ENCODE measurements around the gene GPAT3.
"Not testable (repeated sequence)": the region's sequence is repeated elsewhere in the genome, so short reads cannot be mapped to it uniquely, and the experiment has no call there.

GPAT3 gene

DNA sequence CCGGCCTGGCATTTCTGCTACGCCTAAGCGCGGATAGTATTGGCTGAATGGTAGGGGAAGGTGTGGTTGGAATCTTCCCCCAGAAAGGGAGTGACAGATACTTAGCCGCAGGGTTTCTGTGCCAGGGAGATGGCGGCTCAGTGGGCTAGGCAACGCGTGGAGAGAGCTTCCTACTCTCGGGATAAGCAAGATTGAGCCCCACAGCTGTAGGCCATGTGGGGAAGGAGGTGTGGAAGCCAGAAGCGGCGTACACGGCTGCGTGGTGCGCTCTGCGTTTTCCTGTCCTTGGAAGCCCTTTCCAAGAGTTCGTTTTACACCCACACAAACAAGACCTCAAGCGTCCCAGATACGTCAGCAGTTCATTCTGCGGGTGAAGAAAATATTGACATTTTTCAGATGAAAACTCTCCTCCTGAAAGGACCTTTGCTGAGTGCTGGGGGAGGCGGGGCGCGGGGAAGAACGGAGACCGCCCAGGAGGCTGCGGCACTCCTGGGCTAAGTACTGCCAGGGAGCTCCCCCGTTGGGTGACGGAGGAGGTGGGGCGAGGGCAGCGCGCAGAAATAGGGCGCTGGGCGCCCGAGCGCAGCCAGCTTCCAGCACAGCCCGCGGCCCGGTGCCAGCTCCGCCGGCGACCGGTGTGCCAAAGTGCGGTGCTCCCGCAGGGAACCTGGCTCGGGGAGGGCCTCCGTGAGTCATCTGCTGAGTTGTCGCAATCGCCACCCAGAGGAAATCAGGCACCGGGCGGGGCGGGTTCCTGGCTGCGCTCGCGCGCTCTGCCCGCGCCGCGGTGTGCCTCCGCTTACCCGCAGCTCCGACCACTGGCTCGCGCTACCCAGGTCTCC is at the start of gene GPAT3:
Gene GPAT3, plus strand, starts transcription at position 589 of the 842 bp plus-strand sequence. CDS start 515 bp downstream, outside the sequence.
- peak; percentile 53 to 62 for DNase-seq (ENCODE audit: low read depth in 2 of 2)

DNA sequence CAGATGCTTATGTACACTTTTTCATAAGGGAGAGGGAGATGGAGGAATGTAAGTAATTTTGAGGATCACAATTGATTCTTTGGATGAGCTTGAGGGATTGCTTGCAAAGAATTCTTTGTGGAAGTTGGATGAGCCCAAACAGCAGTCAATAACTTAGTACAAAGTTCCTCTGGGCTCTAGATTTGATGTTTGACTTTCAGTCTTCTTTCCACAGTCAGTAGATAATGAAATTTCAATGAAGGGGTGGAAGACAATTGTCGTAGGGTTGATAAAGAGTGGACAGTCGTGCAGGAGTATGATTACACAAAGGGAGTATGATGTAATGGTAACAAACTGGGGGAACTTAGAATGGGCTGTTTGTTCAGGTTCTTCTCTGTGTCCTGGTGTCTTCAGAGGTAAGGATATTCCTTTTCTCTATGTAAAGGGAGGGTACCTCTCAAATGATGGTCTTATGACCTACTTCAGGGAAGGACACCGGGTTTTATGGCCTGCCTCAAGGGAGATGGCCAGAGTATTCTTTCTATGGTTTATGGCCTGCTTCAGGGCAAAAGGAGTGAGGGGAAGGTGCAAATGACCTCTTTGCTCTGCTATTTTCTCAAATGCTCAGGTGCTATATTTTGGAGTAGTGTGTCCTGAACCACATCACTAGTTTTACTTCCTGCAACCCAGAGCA is 49.3 kb upstream of the GPAT3 start:
- DNase-seq (ENCODE audit: low read depth in 2 of 2), result no peak

DNA sequence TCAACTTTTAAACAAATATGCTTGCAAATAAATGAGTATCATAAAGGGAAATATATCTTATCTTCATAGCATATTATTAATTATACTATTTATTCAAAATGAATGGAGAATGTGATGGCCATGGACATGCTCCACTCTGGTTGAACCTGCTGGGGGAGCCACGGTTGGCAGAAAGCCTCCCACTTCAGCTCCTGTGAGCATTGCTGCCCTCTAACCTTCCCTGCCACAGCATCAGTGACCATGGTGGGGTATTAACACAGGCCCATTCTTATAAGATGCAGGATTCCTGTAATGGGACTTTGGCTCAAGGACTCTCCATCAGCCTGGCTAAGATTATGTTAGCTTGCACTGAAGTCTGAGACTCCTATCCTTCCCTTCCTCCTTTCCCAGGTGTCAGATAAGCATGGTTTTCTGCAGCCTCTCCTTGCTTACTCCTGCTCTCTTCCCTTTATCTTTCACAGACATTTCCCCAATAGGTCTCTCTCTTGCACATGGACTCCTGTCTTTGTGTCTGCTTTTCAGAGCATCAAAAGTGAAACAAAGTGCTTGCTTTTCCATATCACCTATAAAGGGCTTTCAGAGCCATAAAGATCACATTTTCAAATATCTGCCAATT is 46.1 kb upstream of the GPAT3 start:
- DNase-seq (ENCODE audit: low read depth in 2 of 2), result no peak

DNA sequence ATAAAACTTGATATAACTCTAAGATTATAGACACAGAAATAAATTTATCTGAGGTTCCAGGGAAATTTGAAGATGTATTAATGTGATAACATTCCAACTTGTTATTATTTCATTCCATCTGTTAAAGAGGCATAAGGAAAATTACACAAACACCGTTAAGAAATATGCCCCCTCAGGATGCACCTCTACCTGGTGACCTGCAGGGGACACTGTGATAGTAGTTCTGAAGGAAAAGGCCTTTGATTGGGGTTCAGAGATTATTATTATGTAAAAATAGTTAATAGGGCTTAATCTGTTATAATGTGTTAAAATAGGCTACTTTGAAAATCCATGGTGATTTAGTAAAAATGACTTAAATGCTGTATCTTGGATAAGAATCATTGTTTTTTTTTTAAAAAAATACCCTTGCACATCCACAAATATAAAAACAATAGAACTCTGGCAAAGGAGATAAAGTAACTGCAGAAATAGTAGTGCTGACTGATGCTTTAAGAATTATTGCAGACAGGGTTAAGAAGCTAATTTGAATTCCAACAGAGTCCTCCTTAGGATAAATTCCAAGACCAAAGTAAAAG is 44.9 kb upstream of the GPAT3 start:
- DNase-seq (ENCODE audit: low read depth in 2 of 2), result peak in 1 of 2 donors; percentile 12

DNA sequence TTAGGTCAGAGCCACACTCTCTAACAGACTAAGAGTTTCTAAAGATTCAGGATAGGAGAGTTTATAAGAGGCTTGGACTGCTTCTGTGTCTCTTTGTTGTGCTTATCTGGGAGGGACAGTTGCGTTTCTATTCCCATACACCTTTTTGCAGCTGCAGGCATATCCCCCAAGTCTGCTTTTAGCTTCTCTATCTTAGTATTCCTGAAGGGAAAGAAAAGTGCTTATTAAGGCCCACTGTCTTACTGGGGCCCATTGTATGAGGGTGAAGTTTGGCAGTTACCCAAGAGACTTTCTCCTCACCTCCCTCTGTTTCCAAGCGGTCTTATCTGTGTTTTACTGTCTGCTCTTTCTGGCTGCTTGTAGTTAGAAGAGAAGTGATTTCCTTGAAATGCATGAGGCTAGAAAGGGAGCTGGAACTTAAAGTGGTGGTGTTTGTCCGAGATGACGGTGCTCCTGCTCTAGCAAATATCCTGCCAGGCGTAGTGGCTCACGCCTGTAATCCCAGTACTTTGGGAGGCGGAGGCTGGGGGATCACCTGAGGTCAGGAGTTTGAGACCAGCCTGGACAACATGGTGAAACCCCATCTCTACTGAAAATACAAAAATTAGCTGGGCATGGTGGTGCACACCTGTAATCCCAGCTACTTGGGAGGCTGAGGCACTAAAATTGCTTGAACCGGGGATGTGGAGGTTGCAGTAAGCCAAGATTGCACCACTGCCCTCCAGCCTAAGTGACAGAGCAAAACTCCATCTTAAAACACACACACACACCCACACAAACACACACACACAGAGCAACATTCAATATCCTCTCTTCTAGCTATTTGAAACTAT is 39.6 kb upstream of the GPAT3 start:
- not testable (repeated sequence) for DNase-seq (ENCODE audit: low read depth in 2 of 2)

DNA sequence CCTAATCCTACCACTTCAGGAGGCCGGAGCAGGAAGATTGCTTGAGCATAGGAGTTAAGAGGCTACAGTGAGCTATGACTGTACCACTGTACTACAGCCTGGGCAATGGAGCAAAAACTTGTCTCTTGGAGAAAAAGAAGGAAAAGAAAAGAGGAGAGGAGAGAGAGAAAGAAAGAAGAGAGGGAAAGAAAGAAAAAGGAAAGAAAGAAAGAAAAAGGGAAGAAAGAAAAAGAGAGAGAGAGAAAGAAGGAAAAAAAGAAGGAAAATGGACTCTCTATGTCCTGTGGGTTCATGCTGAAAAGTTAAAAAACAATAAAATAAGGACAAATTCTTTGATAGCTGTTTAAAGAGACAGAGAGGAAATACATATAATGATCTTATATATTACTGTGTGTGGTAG is 37.7 kb upstream of the GPAT3 start:
- no peak for DNase-seq (ENCODE audit: low read depth in 2 of 2)

DNA sequence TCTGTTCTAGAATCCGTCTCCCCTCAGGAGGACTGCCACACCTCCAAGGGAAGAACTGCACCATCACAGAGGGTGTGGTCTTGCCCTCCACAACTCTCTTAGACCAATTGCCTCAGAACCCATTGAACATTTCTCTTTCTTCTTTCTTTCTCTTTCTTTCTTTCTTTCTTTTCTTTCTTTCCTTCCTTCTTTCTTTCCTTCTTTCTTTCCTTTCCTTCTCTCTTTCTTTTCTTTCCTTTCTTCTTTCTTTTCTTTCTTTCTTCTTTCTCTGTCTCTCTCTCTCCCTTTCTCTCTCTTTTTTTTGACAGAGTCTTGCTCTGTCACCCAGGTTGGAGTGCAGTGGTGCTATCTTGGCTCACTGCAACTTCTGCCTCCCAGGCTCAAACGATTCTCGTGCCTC is 34.2 kb upstream of the GPAT3 start:
- DNase-seq (ENCODE audit: low read depth in 2 of 2), result not testable (repeated sequence)

DNA sequence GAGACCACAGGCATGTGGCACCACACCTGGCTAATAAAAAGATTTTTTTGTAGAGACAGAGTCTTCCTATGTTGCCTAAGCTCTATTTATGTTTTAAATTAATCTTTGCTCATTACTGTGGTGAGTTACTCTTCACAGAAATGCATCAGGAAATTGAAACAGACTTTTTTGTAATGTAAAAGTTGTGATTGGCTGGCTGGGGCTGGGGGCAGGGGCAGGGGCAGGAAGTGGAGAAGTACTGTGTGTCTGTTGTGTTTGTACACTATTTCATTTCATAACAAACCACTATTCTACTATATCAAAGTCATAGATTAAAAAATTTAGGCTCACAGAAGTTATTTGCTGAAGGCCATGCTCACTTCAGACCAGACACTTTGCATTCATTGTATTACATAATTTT is 31.9 kb upstream of the GPAT3 start:
- DNase-seq (ENCODE audit: low read depth in 2 of 2), result no peak

DNA sequence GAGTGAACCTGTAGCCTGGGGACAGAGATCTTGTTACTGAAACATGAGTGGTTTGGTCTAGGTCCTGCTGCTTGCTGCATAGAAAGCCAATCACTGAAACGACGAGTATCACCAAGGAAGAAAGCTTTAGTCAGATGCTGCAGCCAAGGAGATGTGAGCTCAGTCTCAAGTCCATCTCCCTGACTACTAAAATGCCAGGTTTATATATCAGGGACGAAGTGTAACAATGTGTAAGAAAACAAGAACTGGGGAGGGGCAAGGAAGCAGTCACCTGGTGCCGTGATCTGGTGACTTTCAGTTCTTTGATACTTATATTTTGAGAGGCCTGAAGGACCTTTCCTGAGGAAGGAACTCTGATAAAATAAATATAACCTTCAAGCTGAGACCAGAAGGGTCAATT is 31.4 kb upstream of the GPAT3 start:
- DNase-seq (ENCODE audit: low read depth in 2 of 2), result no peak

DNA sequence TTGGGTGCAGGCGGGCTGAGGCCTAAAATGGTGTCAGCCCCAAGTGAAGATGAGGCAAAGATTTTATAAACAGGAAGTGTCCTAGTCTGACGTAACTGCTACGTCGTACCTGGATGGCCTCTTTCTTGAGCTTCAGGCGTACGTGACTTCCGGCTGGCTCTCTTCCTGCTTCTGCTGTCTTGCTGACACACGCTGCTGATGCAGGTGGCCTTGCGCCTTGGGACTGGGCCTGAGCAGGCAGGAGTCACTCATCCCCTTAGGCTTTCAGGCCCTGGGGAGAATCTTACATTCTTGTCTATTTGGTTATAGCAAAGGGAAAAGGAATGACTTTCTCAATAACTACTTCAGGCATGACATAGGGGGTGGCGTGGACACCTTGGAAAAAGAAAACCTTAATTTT is 30.9 kb upstream of the GPAT3 start:
- DNase-seq (ENCODE audit: low read depth in 2 of 2), result no peak

DNA sequence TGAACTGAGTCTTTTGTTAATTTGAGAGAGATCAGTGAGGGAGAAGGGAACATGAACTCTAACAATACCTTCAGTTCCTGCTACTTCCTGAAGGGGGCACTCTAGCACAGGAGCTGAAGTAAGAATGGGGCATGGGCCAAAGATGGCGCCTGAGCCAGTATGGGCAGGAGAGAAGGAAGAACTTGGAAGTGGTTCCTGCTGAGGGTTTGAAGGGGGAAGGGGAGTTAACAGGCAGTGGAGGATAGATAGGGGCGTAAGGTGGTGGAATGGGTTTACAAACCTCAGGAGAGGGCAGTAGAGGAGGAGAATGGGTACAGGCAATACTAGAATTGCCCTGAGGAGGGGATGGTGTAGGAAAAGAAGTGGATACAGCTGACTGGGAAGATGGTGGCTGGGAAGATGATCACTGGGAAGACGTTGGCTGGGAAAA is 26.7 kb upstream of the GPAT3 start:
- peak; percentile 18 to 48 for DNase-seq (ENCODE audit: low read depth in 2 of 2)

DNA sequence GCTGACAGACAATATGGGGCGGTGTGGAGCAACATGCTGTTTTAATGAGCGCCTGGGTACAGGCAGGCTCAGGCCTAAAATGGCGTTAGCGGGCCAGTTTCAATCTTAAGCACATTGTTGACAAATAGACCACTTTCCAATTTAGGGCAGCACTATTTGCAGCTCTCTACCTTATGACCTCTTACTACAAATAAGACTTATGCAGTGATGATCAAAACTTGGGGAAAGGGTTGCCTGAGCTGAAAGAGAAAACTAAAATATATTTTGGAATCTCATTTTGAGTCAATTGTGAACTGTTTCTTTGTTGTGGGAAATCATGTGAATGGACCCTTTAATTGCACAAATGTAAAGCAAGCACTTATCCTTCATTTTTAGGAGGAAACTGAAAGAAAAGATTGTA is 25.5 kb upstream of the GPAT3 start:
- no peak for DNase-seq (ENCODE audit: low read depth in 2 of 2)

DNA sequence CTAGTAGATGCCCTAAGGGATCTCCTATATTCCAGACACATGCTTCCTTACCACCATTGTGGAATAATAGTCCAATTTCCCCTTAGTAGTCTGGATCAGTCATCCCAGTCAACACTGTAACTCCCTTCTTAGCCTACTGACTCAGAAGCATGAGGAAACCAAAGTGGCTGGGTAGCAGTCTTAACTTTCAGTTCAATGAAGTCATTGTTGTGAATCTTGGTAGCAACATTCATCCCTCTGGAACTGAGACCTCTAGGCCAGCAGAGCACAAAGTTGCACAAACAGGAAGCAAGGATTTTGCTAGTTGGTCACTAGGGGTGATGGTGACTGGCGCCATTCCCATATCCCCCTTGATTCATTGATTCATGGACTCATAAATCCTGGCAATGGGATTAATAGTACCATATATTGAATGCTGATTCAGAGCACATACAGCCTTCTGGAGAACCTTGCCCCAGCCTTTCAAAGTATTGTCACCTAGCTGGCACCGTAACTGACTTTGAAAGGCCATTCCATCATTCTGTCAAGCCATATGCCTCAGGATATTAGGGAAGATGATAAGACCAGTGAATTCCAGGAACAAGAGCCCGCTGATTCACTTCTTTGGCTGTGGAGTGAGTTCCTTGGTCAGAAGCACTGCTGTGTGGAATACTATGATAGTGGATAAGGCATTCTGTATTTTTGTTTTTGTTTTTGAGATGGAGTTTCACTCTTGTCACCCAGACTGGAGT is 19.7 kb upstream of the GPAT3 start:
- no peak for DNase-seq (ENCODE audit: low read depth in 2 of 2)

DNA sequence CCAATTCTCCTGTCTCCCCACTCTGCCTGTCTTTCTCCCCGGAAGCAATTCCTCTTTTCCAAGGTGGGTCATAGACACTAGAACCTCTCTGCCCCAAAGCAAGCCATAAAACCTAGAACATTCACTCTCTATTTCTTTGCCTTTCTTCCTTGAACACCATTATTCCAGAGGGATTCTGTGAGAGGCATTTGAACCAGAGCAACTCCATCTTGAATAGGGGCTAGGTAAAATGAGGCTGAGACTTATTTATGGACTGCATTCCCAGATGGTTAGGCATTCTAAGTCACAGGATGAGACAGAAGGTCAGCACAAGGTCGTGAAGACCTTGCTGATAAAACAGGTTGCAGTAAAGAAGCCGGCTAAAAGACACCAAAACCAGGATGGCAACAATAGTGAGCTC is 13.7 kb upstream of the GPAT3 start:
- no peak for DNase-seq (ENCODE audit: low read depth in 2 of 2)

DNA sequence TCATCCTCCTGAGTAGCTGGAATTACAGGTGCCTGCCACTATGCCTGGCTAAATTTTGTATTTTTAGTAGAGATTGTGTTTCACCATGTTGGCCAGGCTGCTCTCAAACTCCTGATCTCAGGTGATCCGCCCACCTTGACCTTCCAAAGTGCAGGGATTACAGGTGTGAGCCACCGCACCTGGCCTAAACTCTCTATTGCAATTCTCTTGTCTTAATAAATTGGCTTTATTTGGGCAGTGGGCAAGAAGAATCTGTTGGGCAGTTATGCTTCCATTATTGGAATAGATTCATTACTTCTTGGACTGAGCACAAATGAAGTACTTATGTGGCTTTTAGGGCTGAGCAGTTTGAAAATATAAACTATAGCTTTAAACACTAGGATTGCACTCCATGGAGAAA is 8.2 kb upstream of the GPAT3 start:
- DNase-seq (ENCODE audit: low read depth in 2 of 2), result no peak

DNA sequence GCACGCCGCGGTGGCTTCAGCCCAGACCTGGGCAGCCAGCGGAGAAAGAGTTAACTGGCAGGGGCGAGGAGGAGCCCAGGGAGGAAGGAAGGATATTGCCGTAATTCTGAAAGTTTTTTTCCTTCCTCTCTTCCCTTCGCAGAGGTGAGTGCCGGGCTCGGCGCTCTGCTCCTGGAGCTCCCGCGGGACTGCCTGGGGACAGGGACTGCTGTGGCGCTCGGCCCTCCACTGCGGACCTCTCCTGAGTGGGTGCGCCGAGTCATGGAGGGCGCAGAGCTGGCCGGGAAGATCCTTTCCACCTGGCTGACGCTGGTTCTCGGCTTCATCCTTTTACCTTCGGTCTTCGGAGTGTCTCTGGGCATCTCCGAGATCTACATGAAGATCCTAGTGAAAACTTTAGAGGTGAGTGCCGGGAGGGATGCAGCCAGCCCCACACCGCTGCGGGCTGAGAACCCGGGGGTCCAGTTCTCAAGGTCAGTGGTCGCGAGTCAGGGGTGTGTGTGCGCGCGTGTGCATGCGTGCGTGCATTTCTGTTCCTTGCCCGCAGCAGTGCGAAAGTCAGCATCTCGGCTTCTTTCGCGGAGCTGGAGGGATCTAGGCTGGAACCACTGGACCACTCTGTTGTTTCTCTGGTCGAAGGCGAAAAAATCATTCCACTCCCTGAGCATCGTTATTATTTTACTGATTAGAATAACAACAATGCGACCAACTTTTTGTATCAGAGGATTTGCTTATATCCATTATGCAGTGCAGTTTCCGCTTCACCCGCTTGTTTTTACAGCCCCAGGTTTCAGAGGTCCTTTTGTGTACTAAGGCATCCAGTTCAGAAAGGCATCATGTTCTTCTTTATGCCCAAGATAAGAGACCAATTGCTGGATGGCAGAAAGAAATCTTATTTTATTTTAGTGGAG is 709 bp downstream of the GPAT3 start:
- no peak for DNase-seq (ENCODE audit: low read depth in 2 of 2)

DNA sequence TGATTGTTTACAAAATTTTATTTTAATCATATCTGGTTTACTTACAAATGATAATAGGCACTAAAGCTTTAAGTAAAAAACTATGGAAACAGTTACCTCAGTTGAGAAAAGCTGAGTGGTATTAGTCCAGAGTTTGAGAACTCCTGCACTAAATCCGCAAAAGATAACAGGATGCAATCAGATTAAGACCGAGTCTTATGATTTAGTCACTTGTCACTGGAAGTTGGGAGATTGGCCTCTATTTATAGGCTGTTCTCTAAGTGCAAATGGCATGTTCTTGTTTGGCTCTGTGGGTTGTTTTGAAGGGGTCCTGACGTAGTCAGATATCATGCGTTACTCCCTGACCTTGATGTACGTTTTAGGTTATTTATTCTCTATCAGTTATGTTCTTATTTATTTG is 6.3 kb downstream of the GPAT3 start:
- DNase-seq (ENCODE audit: low read depth in 2 of 2), result no peak

DNA sequence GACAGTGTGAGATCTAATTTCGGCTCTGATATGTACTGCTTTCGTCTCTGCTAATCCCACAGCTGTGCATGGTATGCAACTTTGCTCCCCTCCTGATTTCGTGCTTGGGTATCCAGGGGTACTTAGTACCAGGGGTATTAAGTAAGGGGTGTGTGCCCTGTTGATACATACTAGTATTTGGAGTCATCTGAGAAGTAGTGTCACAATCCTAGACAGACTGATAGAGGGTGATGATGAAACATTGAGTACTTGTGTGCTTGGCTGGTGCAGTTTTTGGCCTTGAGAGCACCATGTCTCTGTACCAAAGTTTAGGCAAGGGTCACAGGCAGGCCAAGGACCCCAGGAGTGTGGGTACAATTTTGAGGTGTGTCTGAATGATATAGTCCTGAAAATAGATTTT is 10.9 kb downstream of the GPAT3 start:
- DNase-seq (ENCODE audit: low read depth in 2 of 2), result no peak

DNA sequence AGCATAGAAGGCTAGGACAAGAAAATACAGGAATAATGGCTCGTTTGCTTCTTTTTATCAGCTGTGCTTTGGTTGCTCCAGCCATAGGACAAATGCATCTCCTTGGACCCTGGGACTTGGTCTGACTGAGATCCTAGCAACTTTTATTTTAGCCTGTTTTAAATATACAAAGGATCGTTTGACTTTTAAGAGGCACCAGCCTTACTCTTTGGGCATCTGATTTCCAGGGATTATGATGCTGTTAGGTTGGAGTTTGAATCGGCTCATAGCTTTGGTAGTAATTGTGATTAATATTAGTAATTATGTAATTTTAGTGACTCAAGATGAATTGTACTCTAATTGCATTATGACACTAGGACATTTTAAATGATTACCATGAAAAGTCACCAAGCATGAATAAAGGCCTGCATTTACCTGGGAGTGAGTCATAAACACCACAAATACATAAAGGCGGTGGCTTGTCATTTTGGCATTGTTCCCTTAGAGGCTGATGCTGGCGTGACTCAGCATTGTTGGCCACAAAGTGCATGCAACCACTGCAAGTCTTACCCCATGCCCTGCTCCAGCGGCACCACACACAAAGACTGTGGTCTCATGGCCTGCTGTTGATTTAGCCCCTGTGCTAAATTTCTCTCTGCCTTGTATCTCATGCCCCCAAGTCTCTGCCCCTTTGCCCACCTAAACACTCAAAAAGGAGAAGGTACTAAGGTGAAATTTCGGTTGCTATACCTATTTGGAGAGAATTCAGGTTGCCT is 12.4 kb downstream of the GPAT3 start:
- DNase-seq (ENCODE audit: low read depth in 2 of 2), result peak; percentile 29 to 34
